ENCODE measurements around the gene EPGN. TPM values are rescaled to one million over a fixed set of nuclear protein-coding genes. Genes with fewer than 3 reads are reported as not detected.

EPGN gene
- total RNA-seq, 1 donor from 2014 or later: 0.63 TPM

GRCh38 chr4:74344031-74344430 lies 35.8 kb downstream of the EPGN start:
- TF ChIP-seq, protein P1, sequence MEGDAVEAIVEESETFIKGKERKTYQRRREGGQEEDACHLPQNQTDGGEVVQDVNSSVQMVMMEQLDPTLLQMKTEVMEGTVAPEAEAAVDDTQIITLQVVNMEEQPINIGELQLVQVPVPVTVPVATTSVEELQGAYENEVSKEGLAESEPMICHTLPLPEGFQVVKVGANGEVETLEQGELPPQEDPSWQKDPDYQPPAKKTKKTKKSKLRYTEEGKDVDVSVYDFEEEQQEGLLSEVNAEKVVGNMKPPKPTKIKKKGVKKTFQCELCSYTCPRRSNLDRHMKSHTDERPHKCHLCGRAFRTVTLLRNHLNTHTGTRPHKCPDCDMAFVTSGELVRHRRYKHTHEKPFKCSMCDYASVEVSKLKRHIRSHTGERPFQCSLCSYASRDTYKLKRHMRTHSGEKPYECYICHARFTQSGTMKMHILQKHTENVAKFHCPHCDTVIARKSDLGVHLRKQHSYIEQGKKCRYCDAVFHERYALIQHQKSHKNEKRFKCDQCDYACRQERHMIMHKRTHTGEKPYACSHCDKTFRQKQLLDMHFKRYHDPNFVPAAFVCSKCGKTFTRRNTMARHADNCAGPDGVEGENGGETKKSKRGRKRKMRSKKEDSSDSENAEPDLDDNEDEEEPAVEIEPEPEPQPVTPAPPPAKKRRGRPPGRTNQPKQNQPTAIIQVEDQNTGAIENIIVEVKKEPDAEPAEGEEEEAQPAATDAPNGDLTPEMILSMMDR (conservative IDR thresholded peaks at IDR 0.05): no peak
- Mint-ChIP-seq H3K27ac (ENCODE audit: unreplicated experiment) (no peak overlapping the region), H3K36me3 (ENCODE audit: low read depth) (peaks cover 5% of the 10 kb centered on the region), H3K4me3 (no peak overlapping the region), H3K27me3 (ENCODE audit: low read depth) (peaks cover 3% of the 10 kb centered on the region), H3K4me1 (no peaks in the 10 kb centered on the region), H3K9me3 (peaks cover 24% of the 10 kb centered on the region)
- DNase-seq (ENCODE audit: low read depth, low spot score): no peak

DNA sequence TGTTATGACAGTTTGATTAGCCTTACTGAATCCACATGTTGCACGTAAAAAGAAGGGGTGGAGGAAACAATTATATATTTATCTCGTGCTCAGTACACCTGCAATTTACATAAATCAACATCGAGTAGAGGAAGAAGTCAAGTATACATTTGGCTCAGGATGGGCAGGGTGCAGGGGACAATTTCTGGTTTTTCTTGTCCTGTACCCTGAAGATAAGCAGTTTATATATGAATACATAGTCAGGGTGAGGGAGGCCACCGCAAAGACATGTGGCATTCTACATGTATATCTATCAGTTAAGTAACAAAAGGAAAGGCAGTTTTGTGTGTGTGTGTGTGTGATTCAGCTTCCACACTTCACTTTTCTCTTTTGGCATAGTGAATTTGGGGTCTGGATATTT lies 45.6 kb downstream of the EPGN start:
- no peaks in the 10 kb centered on the region for H3K9me3 Mint-ChIP-seq
- no peak overlapping the region for H3K4me3 Mint-ChIP-seq
- no peak for DNase-seq (ENCODE audit: low read depth, low spot score)
- no peaks in the 10 kb centered on the region for H3K36me3 Mint-ChIP-seq (ENCODE audit: low read depth)
- no peaks in the 10 kb centered on the region for H3K27me3 Mint-ChIP-seq (ENCODE audit: low read depth)
- TF ChIP-seq, protein P1 (conservative IDR thresholded peaks at IDR 0.05): no peak
- H3K4me1 Mint-ChIP-seq: no peaks in the 10 kb centered on the region
- H3K27ac Mint-ChIP-seq (ENCODE audit: unreplicated experiment): no peak overlapping the region

- H3K4me3 Mint-ChIP-seq: no peak overlapping the region
- no peaks in the 10 kb centered on the region for H3K4me1 Mint-ChIP-seq
- DNase-seq (ENCODE audit: low read depth, low spot score): no peak
- TF ChIP-seq, protein P1 (conservative IDR thresholded peaks at IDR 0.05): no peak
- H3K9me3 Mint-ChIP-seq: no peaks in the 10 kb centered on the region
- H3K27ac Mint-ChIP-seq (ENCODE audit: unreplicated experiment): no peak overlapping the region
- peaks cover 7% of the 10 kb centered on the region for H3K27me3 Mint-ChIP-seq (ENCODE audit: low read depth)
- no peaks in the 10 kb centered on the region for H3K36me3 Mint-ChIP-seq (ENCODE audit: low read depth)
These were observed 49.7 kb downstream of the EPGN start for GRCh38 chr4:74357965-74358364.

GRCh38 chr4:74361671-74362070 lies 53.4 kb downstream of the EPGN start:
- peaks cover 39% of the 10 kb centered on the region for H3K27me3 Mint-ChIP-seq (ENCODE audit: low read depth)
- no peak overlapping the region for H3K4me3 Mint-ChIP-seq
- no peak for DNase-seq (ENCODE audit: low read depth, low spot score)
- TF ChIP-seq, protein P1 (conservative IDR thresholded peaks at IDR 0.05): no peak
- no peak overlapping the region for H3K27ac Mint-ChIP-seq (ENCODE audit: unreplicated experiment)
- peaks cover 17% of the 10 kb centered on the region for H3K4me1 Mint-ChIP-seq
- no peaks in the 10 kb centered on the region for H3K9me3 Mint-ChIP-seq
- no peaks in the 10 kb centered on the region for H3K36me3 Mint-ChIP-seq (ENCODE audit: low read depth)

- no peak for DNase-seq (ENCODE audit: low read depth, low spot score)
- Mint-ChIP-seq H3K4me3 (no peak overlapping the region), H3K27ac (ENCODE audit: unreplicated experiment) (no peak overlapping the region), H3K4me1 (peaks cover 17% of the 10 kb centered on the region), H3K27me3 (ENCODE audit: low read depth) (peaks cover 44% of the 10 kb centered on the region), H3K9me3 (no peaks in the 10 kb centered on the region), H3K36me3 (ENCODE audit: low read depth) (no peaks in the 10 kb centered on the region)
- TF ChIP-seq, protein P1 (conservative IDR thresholded peaks at IDR 0.05): no peak
These were observed 54.1 kb downstream of the EPGN start for GRCh38 chr4:74362347-74362746.

DNA sequence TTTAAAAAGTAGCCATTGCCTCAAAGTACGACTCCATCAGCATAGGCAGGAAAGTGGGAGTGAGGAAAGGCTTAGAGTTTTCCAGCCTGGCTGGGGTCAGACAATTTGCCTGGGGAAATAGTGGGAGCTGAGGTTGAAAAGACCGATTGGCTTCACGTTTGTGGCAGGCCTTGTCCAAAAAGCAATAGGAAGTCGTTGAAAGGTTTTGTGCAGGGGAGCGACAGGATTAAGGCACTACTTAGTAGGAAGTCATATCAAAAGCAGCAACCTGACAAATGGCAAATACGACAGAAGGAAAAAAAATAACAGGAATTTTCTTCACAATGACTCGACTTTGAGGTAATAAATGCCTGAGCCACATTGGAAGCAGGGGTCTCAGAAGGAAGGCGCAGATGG lies 56.0 kb downstream of the EPGN start:
- H3K4me3 Mint-ChIP-seq: peak overlapping the region; percentile 76
- H3K27ac Mint-ChIP-seq (ENCODE audit: unreplicated experiment): no peak overlapping the region
- DNase-seq (ENCODE audit: low read depth, low spot score): no peak
- H3K9me3 Mint-ChIP-seq: no peaks in the 10 kb centered on the region
- TF ChIP-seq, protein P1 (conservative IDR thresholded peaks at IDR 0.05): no peak
- peaks cover 53% of the 10 kb centered on the region for H3K27me3 Mint-ChIP-seq (ENCODE audit: low read depth)
- no peaks in the 10 kb centered on the region for H3K36me3 Mint-ChIP-seq (ENCODE audit: low read depth)
- H3K4me1 Mint-ChIP-seq: peaks cover 17% of the 10 kb centered on the region

All from neural crest cell (in vitro differentiated cells).